GM12878 (cell line): ENCODE measurements around the gene DENND1C. TPM values are rescaled to one million over a fixed set of nuclear protein-coding genes. Genes with fewer than 3 reads are reported as not detected.

Source experiments
- ATAC-seq: fragments of 200-7000 bp; cut with Tn5 transposase; 3 replicates; pipeline ENCODE4 v1.9.1; 2020; ENCODE audit warnings: mild to moderate bottlenecking, moderate library complexity
- BruUV-seq: library from RNA; stranded (reverse); fragments of 400-500 nt; replicated peaks from 2 replicates; lab custom pipeline; 2021; lab: Mats Ljungman, UMichigan
- CTCF ChIA-PET: fragments of 300-600 bp; sonication (Branson Sonifier 250); formaldehyde crosslinking; extraction: SDS; loops from one replicate; lab custom pipeline; 2021; ENCODE audit warnings: inconsistent platforms; lab: Yijun Ruan, JAX
- POLR2A ChIA-PET: fragments of 350-600 bp; formaldehyde crosslinking; extraction: SDS; loops from one replicate; lab custom pipeline; 2021; ENCODE audit warnings: inconsistent platforms; lab: Charles Lee
- RAD21 ChIA-PET: fragments of 300-600 bp; sonication (Branson Sonifier 250); formaldehyde crosslinking; loops from one replicate; lab custom pipeline; 2023; ENCODE audit warnings: antibody characterized with exemption; ENCODE audit not compliant: unreplicated experiment; lab: Charles Lee
- SMC1A ChIA-PET: fragments of 300-600 bp; sonication (Branson Sonifier 250); formaldehyde crosslinking; loops from one replicate; lab custom pipeline; 2023; ENCODE audit not compliant: unreplicated experiment, uncharacterized antibody; lab: Charles Lee
- DNase-seq: peaks from one replicate; pipeline ENCODE4 v3.0.0-alpha.2; 2011; ENCODE audit warnings: low read depth, low spot score
- FAIRE-seq: peaks from 3 replicates; lab custom pipeline; 2011; peaks lifted over from hg19 to GRCh38; lab: Jason Lieb, UNC
- H2AFZ ChIP-seq: 2 replicates; pipeline ENCODE4 v1.6.0; 2011; ENCODE audit warnings: low read depth, low read length, control low read depth; ENCODE audit not compliant: control insufficient read depth
- H3K27ac ChIP-seq: 2 replicates; pipeline ENCODE4 v1.5.1; 2011; ENCODE audit warnings: control low read depth; ENCODE audit not compliant: control insufficient read depth, insufficient read depth
- H3K27me3 ChIP-seq, 2 experiments: replicated peaks in 1 of 2; 2 replicates each; pipeline versions ENCODE4 v1.6.0 to v1.6.1; 2011; ENCODE audit warnings: low read length in 1 of 2; ENCODE audit not compliant: control insufficient read depth in 2 of 2, insufficient read depth in 2 of 2
- H3K36me3 ChIP-seq, 2 experiments: 2 replicates each; pipeline ENCODE4 v1.5.1; 2011; ENCODE audit warnings: low read length in 1 of 2; ENCODE audit not compliant: control insufficient read depth in 2 of 2, insufficient read depth in 2 of 2
- H3K4me1 ChIP-seq: 2 replicates; pipeline ENCODE4 v1.6.1; 2011; ENCODE audit warnings: mild to moderate bottlenecking, low read length, moderate library complexity, mixed read lengths; ENCODE audit not compliant: control insufficient read depth, insufficient read depth
- H3K4me2 ChIP-seq: 2 replicates; pipeline ENCODE4 v1.6.0; 2011; ENCODE audit warnings: control low read depth; ENCODE audit not compliant: control insufficient read depth, insufficient read depth
- H3K4me3 ChIP-seq: fragments of 200-600 bp; sonication (generic); 2 replicates; pipeline ENCODE4 v1.5.1; 2016
- H3K79me2 ChIP-seq: 2 replicates; pipeline ENCODE4 v1.6.0; 2011; ENCODE audit warnings: low read length; ENCODE audit not compliant: control insufficient read depth, insufficient read depth
- H3K9ac ChIP-seq: 2 replicates; pipeline ENCODE4 v1.8.0; 2011; ENCODE audit warnings: low read length, control low read depth, mixed read lengths; ENCODE audit not compliant: control insufficient read depth, insufficient read depth
- H3K9me3 ChIP-seq: replicated peaks from 3 replicates; pipeline ENCODE4 v1.5.1; 2011; ENCODE audit warnings: mild to moderate bottlenecking, low read length; ENCODE audit not compliant: control insufficient read depth, insufficient read depth
- H4K20me1 ChIP-seq: 2 replicates; pipeline ENCODE4 v1.6.0; 2011; ENCODE audit not compliant: control insufficient read depth, insufficient read depth
- PBX3 ChIP-seq: IDR thresholded peaks from 2 replicates; pipeline ENCODE4 v1.6.1; 2011; ENCODE audit warnings: mild to moderate bottlenecking, low read depth, low read length, moderate library complexity; ENCODE audit not compliant: insufficient replicate concordance
- POLR2A ChIP-seq: IDR thresholded peaks from 2 replicates; pipeline ENCODE4 v1.6.1; 2011; ENCODE audit warnings: low read depth, mild to moderate bottlenecking, low read length
- POLR2AphosphoS2 ChIP-seq: IDR thresholded peaks from 2 replicates; pipeline ENCODE4 v1.6.1; 2011; ENCODE audit warnings: low read depth, mild to moderate bottlenecking, low read length, improper control_type of control experiment, moderate library complexity
- ZNF207 ChIP-seq: fragments of 450-650 bp; IDR thresholded peaks from 2 replicates; pipeline ENCODE4 v1.6.1; 2014; ENCODE audit warnings: antibody characterized with exemption, mild to moderate bottlenecking, borderline replicate concordance
- ZNF622 ChIP-seq: fragments of 450-650 bp; IDR thresholded peaks from 2 replicates; pipeline ENCODE4 v1.6.1; 2017; ENCODE audit warnings: mild to moderate bottlenecking, inconsistent platforms
- WGBS: methylation state at CpG from one replicate; pipeline ENCODE4 v1.1.6; 2016; ENCODE audit warnings: low lambda C conversion rate; ENCODE audit not compliant: insufficient replicate concordance, insufficient coverage; ENCODE audit errors: missing lambda C conversion rate; 5-methylcytosine and 5-hydroxymethylcytosine counted together
- in situ Hi-C: fragments of 300-500 bp; cut with MboI; formaldehyde crosslinking; loops from 9 replicates; pipeline ENCODE4 v1.14.3; 2018; ENCODE audit warnings: mixed read lengths
- intact Hi-C: fragments of 100-400 bp; cut with micrococcal nuclease; formaldehyde crosslinking; loops from one replicate; pipeline ENCODE4 v1.14.2; 2022; ENCODE audit not compliant: unreplicated experiment
- polyA plus RNA-seq, 11 experiments: library from polyadenylated mRNA; depleted of rRNA in 4 of 11; unstranded in 6 of 11; stranded (reverse) in 5 of 11; fragments of >200 nt; fragmentation: Nextera tagmentation in 4 of 11; fragmentation: Illumina TruSeq in 1 of 11; extraction: Ambion mirVana in 4 of 11; extraction: Trizol in 1 of 11; gene quantifications; 1 replicate in 1 of 11; 2 replicates in 10 of 11; pipeline versions ENCODE4 v1.2.1 to v1.2.3, GENCODE V29; 2011 to 2016; ENCODE audit warnings: inconsistent platforms in 2 of 11, missing spikeins in 2 of 11, low read depth in 1 of 11
- total RNA-seq, 4 experiments: library from RNA; depleted of rRNA in 3 of 4; stranded (reverse); fragments of >200 nt in 3 of 4; fragmentation: Illumina TruSeq in 1 of 4; extraction: Trizol in 1 of 4; gene quantifications; 2 replicates each; pipeline versions ENCODE4 v1.2.1 to v1.2.3, GENCODE V29; 2013 to 2021

The DENND1C gene
- total and polyA plus RNA-seq, 10 of the 15 experiments (the other 5 are each of a cell fraction or from before 2014, with no cell fraction given), result 2.4 to 54.3 (median 32.7) TPM

DNA sequence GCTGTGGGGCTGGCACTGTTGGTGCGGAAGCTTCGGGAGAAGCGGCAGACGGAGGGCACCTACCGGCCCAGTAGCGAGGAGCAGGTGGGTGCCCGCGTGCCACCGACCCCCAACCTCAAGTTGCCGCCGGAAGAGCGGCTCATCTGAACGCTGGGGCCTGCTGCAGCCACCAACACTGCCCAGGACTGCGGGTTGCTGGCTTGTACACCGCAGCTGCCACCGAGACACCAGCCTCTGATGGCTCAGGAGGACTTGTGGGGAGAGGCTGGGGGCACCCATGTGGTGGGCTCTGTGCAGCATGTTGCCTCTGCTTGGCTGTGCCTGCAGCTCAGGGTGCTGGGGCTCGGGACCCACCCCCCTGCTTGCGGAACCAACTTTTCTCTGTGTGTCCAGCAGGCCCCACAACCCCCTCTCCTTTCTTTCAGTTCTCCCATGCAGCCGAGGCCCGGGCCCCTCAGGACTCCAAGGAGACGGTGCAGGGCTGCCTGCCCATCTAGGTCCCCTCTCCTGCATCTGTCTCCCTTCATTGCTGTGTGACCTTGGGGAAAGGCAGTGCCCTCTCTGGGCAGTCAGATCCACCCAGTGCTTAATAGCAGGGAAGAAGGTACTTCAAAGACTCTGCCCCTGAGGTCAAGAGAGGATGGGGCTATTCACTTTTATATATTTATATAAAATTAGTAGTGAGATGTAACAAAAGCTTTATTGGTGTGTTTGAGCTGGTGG is 14.9 kb downstream of the DENND1C start:
- intact Hi-C loops, result no loop called here
- ChIA-PET CTCF (interaction anchor here (1.4 kb wide), 1 partner anchor 15 kb away, joined by 5 read pairs; the partner anchor contains the start of gene DENND1C), POLR2A (interaction anchor here (1.0 kb wide), 1 partner anchor 12 kb away, joined by 3 read pairs; no protein-coding TSS in a partner anchor), RAD21 (interaction anchor here (1.7 kb wide), 1 partner anchor 14 kb away, joined by 8 read pairs; the partner anchor contains the start of gene DENND1C), SMC1A (no interaction called here)
- no peak for FAIRE-seq
- no peak for DNase-seq
- H3K27ac ChIP-seq, result no peak overlapping the region
- H3K36me3 ChIP-seq, result no peaks in the 10 kb centered on the region; a peak in 2 of 4 replicates
- BruUV-seq, result no TSS peak
- no peaks in the 10 kb centered on the region for H3K27me3 ChIP-seq
- no peak overlapping the region for H3K4me2 ChIP-seq
- H3K79me2 ChIP-seq, result no peaks in the 10 kb centered on the region
- no peaks in the 10 kb centered on the region for H3K9me3 ChIP-seq
- in situ Hi-C loops, result no loop called here
- no peak for TF ChIP-seq ZNF207
- TF ChIP-seq POLR2A, result peak; percentile 69
- 0 out of 2 replicates have a peak, but pooled peaks have one; percentile 7 for TF ChIP-seq POLR2AphosphoS2
- TF ChIP-seq ZNF622, result no peak
- TF ChIP-seq PBX3, result no peak
- H3K4me1 ChIP-seq, result no peaks in the 10 kb centered on the region
- H4K20me1 ChIP-seq, result no peaks in the 10 kb centered on the region
- H2AFZ ChIP-seq, result no peak overlapping the region
- no peak overlapping the region for H3K9ac ChIP-seq
- H3K4me3 ChIP-seq, result no peak overlapping the region
- WGBS, result 88% methylated on average over 18 of the region's 21 CpGs
- ATAC-seq, result no peak; the same call in 2 of the 3 replicates
